GM12891 (cell line): ENCODE results near the gene SRP68.

Experiments used
- PAX5 ChIP-seq: IDR thresholded peaks from 2 replicates; pipeline ENCODE4 v1.6.1; 2011; ENCODE audit warnings: low read length, moderate library complexity, mild to moderate bottlenecking; ENCODE audit not compliant: insufficient read depth, severe bottlenecking
- POLR2A ChIP-seq: IDR thresholded peaks from 2 replicates; pipeline ENCODE4 v1.6.1; 2011; ENCODE audit warnings: low read depth, low read length, control low read depth
- POLR2AphosphoS5 ChIP-seq: IDR thresholded peaks from 2 replicates; pipeline ENCODE4 v1.6.1; 2011; ENCODE audit warnings: low read depth, low read length, control low read depth
- POU2F2 ChIP-seq: IDR thresholded peaks from 2 replicates; pipeline ENCODE4 v1.6.1; 2011; ENCODE audit warnings: low read depth, mild to moderate bottlenecking, control low read depth, low read length, moderate library complexity
- SPI1 ChIP-seq: IDR thresholded peaks from 2 replicates; pipeline ENCODE4 v1.6.1; 2011; ENCODE audit warnings: low read depth, low read length, control low read depth
- TAF1 ChIP-seq: IDR thresholded peaks from 2 replicates; pipeline ENCODE4 v1.6.1; 2011; ENCODE audit warnings: low read depth, low read length, control low read depth

DNA sequence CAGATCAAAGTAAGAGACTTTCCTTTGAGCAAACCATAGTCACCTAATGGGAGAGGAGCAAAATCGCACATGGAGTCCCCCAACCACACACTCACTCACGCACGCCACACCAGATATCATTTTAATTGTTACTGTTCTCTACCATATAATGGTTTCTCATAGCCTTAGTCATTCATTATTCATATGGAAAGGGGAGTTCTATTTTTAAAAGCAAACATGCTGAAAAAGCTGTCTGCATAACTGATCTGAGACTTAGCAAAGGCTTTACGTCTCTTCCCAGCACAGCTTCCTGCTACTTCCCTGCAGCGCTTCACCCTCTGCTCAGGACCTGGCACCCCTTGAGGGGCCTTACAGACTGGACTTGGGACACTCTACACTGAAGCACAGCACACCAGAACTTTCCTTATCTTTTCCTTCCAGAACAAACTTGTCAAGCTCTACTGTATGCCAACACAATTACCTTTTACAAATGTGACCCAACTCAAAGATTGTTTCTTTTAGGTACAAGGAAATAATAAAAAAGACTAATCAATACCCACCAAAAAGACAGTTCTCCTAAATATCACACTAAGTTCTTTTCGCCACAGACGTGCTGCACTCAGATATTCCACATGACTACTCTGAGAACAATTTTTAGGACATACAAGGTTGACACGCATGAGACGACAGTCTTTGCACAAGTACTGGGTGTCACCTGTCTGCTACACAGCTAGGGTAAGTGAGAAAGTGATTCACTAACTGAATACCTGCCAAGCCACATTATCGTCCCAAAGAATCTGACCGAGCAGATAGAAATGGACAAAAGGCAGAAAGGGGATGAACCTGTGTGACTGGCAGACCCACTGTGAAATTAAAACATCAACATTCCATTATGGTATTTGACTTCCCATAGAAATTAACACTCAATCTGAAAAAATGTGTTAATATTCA, 21.5 kb downstream of the SRP68 start:
- TF ChIP-seq SPI1, result no peak
- no peak for TF ChIP-seq POLR2A
- no peak for TF ChIP-seq POLR2AphosphoS5
- TF ChIP-seq PAX5, result no peak
- no peak for TF ChIP-seq TAF1
- no peak for TF ChIP-seq POU2F2
